HL-60/S4 (cell line): ENCODE data around the gene XPC.
"Not testable (repeated sequence)": the region's sequence is repeated elsewhere in the genome, so short reads cannot be mapped to it uniquely, and the experiment has no call there.

ENCODE experiments used
- in situ Hi-C: fragments of 300-500 bp; cut with MboI; formaldehyde crosslinking; loops from 2 replicates; pipeline ENCODE4 v1.14.3; 2022; ENCODE audit warnings: low sequenced_read_pairs

The XPC gene

GRCh38 chr3:14122301-14122700 lies 56.1 kb downstream of the XPC start:
- in situ Hi-C loops = no loop called here

DNA sequence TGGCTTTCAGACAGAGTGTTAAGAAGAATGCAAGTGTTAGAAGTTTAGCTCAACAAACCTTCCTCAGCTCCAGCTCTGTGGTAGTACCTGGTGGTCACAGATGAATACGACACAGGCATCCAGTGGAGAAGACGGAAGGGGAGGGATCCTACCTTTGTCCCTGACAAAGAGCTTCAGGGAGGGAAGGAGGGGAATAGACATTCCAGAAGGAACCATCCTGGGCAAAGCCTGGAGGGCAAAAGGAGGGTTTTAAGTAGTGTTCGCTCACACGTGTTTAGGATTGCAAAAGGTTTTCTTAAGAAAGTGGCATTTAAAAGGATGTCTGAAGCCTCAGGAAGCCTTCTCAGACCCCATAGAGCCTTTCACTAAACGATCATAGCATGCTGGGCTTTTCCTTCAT lies 56.5 kb downstream of the XPC start:
- in situ Hi-C loops = no loop called here

- in situ Hi-C loops = not testable (repeated sequence)
Observed at GRCh38 chr3:14120921-14121448, 57.4 kb downstream of the XPC start.

- in situ Hi-C loops = no loop called here
Observed at GRCh38 chr3:14120111-14120920, 58.1 kb downstream of the XPC start.

DNA sequence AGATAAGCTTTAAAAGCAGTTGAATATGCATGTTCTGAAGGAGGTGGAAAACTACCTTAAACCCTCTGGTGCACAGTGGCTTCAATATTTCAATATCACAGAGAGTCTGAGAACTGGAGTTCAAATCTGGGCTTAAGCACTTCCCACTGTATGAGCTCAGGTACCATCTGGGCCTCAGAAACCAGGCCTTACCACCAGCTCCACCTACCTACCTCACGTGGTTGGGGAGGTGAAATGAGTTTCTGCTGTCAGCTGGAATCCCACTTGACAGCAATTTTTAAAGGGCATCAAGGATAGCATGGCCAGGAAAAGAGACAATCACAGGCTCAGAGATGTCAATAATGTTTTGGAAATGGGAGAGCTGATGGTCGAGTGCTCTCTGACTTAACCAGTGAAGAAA lies 58.8 kb downstream of the XPC start:
- in situ Hi-C loops = no loop called here

DNA sequence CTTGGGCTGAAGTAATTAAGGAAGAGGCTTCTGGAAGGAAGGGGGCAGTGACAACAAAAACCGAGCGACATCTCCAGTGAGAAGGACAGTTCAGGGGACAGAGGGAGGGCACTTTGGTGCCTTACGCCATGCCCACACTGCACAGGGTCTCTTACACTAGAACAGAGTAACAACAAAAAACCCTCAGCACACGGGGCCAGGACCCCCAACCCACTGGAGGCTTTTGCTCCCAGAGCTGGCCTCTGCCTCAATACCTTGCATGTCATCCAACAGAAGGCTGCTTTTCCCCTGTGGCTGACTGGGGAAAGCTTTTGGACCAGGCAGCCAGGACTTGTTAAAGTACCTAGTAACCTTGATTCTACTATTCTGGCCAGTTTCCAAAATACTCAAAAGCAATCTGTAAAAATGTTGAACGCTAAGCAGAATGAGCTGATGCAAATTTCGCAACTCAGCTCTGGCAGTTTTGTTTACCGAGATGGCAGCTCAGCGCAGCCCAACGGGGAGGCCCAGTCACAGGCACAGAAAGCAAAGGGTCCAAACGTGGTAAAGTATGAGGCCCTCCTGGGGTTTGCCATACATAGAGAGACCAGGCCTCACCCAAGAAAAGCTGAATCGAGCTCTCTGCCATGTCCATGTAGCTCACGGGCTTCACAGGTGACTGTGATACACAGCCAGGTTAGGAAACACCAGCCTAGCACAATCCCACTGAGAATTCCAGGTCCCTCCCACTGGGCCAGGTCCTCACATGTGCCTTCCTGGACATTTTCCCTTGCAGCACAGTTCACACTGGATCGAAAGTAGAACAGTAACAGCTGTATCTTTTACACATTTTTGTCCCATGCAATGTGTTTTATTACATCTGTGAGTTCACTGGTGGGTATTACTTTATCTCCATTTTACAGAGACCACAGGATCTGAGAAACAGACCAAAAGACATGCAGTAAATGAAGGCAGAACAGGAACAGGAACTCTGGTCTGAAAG lies 59.7 kb downstream of the XPC start:
- in situ Hi-C loops = no loop called here

DNA sequence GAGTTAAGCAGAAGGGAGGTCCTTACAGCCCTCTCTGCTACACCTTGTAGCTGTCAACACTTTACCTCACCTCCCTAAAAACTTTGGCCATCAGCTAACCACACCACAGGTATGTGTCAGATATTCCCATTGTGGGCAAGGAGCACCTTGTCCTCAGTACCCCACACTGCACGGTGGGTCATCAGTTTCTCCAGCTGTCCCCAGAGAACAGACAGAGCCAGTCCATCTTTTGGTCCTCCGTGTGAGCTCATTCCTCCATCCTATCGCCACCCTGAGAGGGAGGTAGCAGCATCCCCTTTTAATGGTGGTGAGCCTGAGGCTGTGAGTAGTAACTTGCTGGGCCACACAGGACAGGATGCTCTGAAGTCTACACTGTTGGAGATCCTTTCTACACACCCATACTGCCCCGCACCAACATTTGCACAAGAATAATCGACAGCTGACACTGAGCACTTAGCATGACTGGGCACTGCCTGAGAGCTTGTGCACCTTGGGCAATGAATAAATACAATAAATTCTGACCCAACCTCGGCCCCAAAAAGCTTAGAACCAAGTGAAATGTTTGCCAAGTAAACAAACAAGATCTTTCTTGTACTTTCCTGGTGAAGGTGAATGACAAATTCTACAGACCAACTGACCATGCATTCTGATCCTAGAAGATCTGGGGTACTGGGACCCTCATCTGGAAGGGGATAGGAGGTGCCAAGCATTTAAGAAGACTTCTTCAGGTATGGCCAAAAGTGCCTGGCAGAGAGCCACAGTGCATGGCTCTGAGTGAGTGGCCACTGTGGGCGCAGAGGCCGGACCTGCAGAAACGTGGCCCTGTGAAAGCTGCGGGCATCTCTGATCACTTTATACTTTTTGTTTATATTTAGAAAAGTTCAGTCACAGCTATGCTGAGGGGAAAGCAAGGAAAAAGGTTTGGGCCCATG lies 60.7 kb downstream of the XPC start:
- in situ Hi-C loops = no loop called here

DNA sequence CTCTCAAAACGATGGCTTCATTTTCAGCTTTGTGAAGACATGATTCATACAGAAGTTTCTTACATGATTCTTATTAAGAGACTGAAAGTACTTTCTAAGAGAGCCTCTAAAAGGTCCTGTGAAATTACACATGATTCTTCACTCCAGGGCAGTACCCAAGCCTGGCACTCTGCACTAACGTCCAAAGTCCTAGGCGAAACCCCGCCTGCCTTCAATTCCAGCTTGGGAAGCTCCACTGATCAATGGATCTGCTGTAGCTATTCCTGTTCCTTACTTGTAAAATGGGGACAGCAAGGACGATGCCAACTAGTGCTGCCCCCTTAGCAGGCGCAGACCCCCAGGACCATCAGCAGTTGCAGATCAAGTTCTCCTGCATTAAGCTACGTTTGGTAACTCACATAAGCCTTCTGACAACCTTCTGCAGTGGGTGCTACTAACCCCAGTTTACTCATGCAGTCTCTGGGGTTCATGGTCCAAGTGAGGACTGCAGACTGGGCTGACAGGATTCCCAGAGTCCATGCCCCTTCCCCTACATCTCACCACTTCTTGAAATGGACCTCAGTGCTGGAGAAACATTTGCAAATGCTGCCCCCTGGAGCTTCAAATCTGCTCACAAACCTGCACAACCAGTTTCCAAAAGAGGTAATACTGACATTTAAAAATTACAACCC lies 64.3 kb downstream of the XPC start:
- in situ Hi-C loops = no loop called here

- in situ Hi-C loops = no loop called here
Observed at GRCh38 chr3:14110699-14111098, 67.7 kb downstream of the XPC start.

DNA sequence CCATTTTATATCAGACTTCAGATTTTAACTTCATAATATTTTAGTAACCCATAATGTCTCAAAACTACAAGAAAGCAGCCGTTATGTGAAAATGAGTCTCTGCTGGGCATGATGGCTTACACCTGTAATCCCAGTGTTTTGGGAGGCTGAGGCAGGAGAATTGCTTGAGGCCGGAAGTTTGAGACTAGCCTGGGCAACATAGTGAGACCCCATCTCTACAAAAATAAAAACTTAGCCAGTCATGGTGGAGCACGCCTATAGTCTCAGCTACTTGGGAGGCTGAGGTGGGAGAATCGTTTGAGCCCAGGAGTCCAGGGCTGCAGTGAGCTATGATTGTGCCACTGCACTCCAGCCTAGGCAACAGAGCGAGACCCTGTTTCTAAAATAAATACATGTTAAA lies 68.6 kb downstream of the XPC start:
- in situ Hi-C loops = not testable (repeated sequence)

DNA sequence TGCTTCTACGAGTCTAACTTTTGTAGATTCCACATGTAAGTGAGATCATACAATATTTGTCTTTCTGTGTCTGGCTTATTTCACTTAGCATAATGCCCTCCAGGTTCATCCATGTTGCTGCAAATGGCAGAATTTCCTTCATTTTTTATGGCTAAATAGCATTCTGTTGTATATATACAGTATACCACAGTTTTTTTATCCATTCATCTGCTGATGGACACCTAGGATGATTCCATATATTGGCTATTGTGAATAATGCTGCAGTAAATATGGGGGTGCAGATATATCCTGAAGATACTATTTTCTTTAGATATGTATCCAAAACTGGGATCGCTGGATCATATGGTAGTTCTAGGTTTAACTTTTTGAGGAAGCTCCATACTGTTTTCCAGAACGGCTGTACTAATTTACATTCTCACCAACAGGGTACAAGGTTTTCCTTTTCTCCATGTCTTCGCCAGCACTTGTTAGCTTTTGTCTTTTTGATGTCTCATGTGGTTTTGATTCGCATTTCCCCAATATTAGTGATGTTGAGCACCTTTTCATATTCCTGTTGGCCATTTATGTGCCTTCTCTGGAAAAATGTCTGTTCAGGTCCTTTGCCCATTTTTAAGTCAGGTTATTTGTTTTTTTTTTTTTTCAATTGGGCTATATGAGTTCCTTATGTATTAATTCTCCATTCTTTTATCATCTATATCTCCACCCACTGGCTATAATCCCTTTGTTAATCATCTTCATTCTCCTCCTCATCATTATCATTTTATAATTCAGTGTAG lies 80.6 kb downstream of the XPC start:
- in situ Hi-C loops = no loop called here

- in situ Hi-C loops = no loop called here
Observed at GRCh38 chr3:14096742-14097141, 81.7 kb downstream of the XPC start.
